GM04503 (cell line): ENCODE results near the gene KRTAP10-2.
"Not testable (repeated sequence)": the region's sequence is repeated elsewhere in the genome, so short reads cannot be mapped to it uniquely, and the experiment has no call there.

Experiments used
- DNase-seq: peaks from one replicate; pipeline ENCODE4 v3.0.0-alpha.2; 2012; ENCODE audit warnings: low read depth

The KRTAP10-2 gene

GRCh38 chr21:44513389-44514217 lies 37.7 kb downstream of the KRTAP10-2 start:
- no peak for DNase-seq

GRCh38 chr21:44512496-44513388 lies 38.6 kb downstream of the KRTAP10-2 start:
- no peak for DNase-seq

- no peak for DNase-seq
Measured at GRCh38 chr21:44511938-44512275, 39.4 kb downstream of the KRTAP10-2 start.

- DNase-seq: no peak
Measured at GRCh38 chr21:44511219-44511937, 39.9 kb downstream of the KRTAP10-2 start.

GRCh38 chr21:44510508-44511218 lies 40.6 kb downstream of the KRTAP10-2 start:
- DNase-seq: no peak

GRCh38 chr21:44510109-44510507 lies 41.2 kb downstream of the KRTAP10-2 start:
- DNase-seq: no peak

GRCh38 chr21:44509539-44509938 lies 41.8 kb downstream of the KRTAP10-2 start:
- DNase-seq: no peak

GRCh38 chr21:44508711-44509445 lies 42.4 kb downstream of the KRTAP10-2 start:
- DNase-seq: no peak

GRCh38 chr21:44508426-44508710 lies 42.9 kb downstream of the KRTAP10-2 start:
- no peak for DNase-seq

- DNase-seq: no peak
Measured at GRCh38 chr21:44507673-44508425, 43.5 kb downstream of the KRTAP10-2 start.

- no peak for DNase-seq
Measured at GRCh38 chr21:44506279-44507255, 44.7 kb downstream of the KRTAP10-2 start.

GRCh38 chr21:44505673-44506278 lies 45.5 kb downstream of the KRTAP10-2 start:
- DNase-seq: no peak

GRCh38 chr21:44503901-44504399 lies 47.4 kb downstream of the KRTAP10-2 start:
- DNase-seq: no peak

GRCh38 chr21:44503006-44503889 lies 48.1 kb downstream of the KRTAP10-2 start:
- not testable (repeated sequence) for DNase-seq

GRCh38 chr21:44502171-44502958 lies 48.9 kb downstream of the KRTAP10-2 start:
- DNase-seq: no peak
